ENCODE data around the gene CPED1. TPM values are rescaled to one million over a fixed set of nuclear protein-coding genes. Genes with fewer than 3 reads are reported as not detected.

Gene CPED1
- total RNA-seq, 3 donors from 2014 or later (not counting 1 experiment from before 2014, with no cell fraction given): 0.50 to 1.3 (median 0.96) TPM

GRCh38 chr7:120984406-120984805 lies 4.1 kb upstream of the CPED1 start:
- TF ChIP-seq CTCF (IDR thresholded peaks at IDR 0.05): no peak
- Histone ChIP-seq H3K9me3 (ENCODE audit: control insufficient read depth, insufficient read depth, low read length) (no peaks in the 10 kb centered on the region), H3K4me1 (ENCODE audit: control insufficient read depth, insufficient read depth, low read length) (peaks cover 13% of the 10 kb centered on the region), H3K27me3 (ENCODE audit: control insufficient read depth, insufficient read depth, low read length) (peaks cover 8% of the 10 kb centered on the region), H3K27ac (ENCODE audit: low read length) (no peak overlapping the region), H3K4me3 (ENCODE audit: low read length) (no peak overlapping the region), H3K36me3 (ENCODE audit: control insufficient read depth, insufficient read depth, low read length) (no peaks in the 10 kb centered on the region)
- Mint-ChIP-seq H3K36me3 (no peaks in the 10 kb centered on the region), H3K27ac (no peak overlapping the region), H3K4me1 (peaks cover 21 to 22% of the 10 kb centered on the region in 2 donors), H3K4me3 (no peak overlapping the region), H3K9me3 (no peaks in the 10 kb centered on the region), H3K27me3 (ENCODE audit: low read depth in 2 of 2) (peaks cover 25 to 32% of the 10 kb centered on the region in 2 donors)
- 84% methylated on average over 3 of the region's 3 CpGs for WGBS (ENCODE audit: insufficient coverage)
- ATAC-seq (no peak), DNase-seq (no peak)
- intact Hi-C loops (cut with micrococcal nuclease): loop anchor here (10.0 kb wide), 2 partner anchors 60 to 560 kb away; no protein-coding TSS in a partner anchor

- WGBS (ENCODE audit: insufficient coverage): 100% methylated on average over 1 of the region's 2 CpGs
- DNase-seq: no peak
- no peak overlapping the region for H3K4me3 ChIP-seq (ENCODE audit: low read length)
- no peak overlapping the region for H3K27ac ChIP-seq (ENCODE audit: low read length)
- Mint-ChIP-seq H3K9me3 (no peaks in the 10 kb centered on the region), H3K4me1 (peaks cover 22 to 26% of the 10 kb centered on the region in 2 donors), H3K27ac (no peak overlapping the region), H3K4me3 (no peak overlapping the region), H3K36me3 (no peaks in the 10 kb centered on the region), H3K27me3 (ENCODE audit: low read depth in 2 of 2) (peaks cover 31 to 40% of the 10 kb centered on the region in 2 donors)
- intact Hi-C loops (cut with micrococcal nuclease): loop anchor here (10.0 kb wide), 2 partner anchors 60 to 560 kb away; no protein-coding TSS in a partner anchor
- no peaks in the 10 kb centered on the region for H3K9me3 ChIP-seq (ENCODE audit: control insufficient read depth, insufficient read depth, low read length)
- no peak for TF ChIP-seq CTCF (IDR thresholded peaks at IDR 0.05)
- H3K36me3 ChIP-seq (ENCODE audit: control insufficient read depth, insufficient read depth, low read length): no peaks in the 10 kb centered on the region
- peaks cover 16% of the 10 kb centered on the region for H3K27me3 ChIP-seq (ENCODE audit: control insufficient read depth, insufficient read depth, low read length)
- H3K4me1 ChIP-seq (ENCODE audit: control insufficient read depth, insufficient read depth, low read length): peaks cover 13% of the 10 kb centered on the region
- no peak for ATAC-seq
These were observed 3.3 kb upstream of the CPED1 start for GRCh38 chr7:120985130-120985758.

GRCh38 chr7:120985839-120986238 lies 2.7 kb upstream of the CPED1 start:
- Mint-ChIP-seq H3K4me1 (peaks cover 22 to 26% of the 10 kb centered on the region in 2 donors), H3K4me3 (no peak overlapping the region), H3K27ac (no peak overlapping the region), H3K9me3 (no peaks in the 10 kb centered on the region), H3K27me3 (ENCODE audit: low read depth in 2 of 2) (peaks cover 31 to 40% of the 10 kb centered on the region in 2 donors), H3K36me3 (no peaks in the 10 kb centered on the region)
- Histone ChIP-seq H3K4me3 (ENCODE audit: low read length) (no peak overlapping the region), H3K9me3 (ENCODE audit: control insufficient read depth, insufficient read depth, low read length) (no peaks in the 10 kb centered on the region), H3K36me3 (ENCODE audit: control insufficient read depth, insufficient read depth, low read length) (no peaks in the 10 kb centered on the region), H3K27ac (ENCODE audit: low read length) (no peak overlapping the region), H3K4me1 (ENCODE audit: control insufficient read depth, insufficient read depth, low read length) (peaks cover 13% of the 10 kb centered on the region), H3K27me3 (ENCODE audit: control insufficient read depth, insufficient read depth, low read length) (peaks cover 20% of the 10 kb centered on the region)
- DNase-seq (no peak), ATAC-seq (no peak)
- WGBS (ENCODE audit: insufficient coverage): no CpG with 5 or more reads among the region's 2 CpGs
- no peak for TF ChIP-seq CTCF (IDR thresholded peaks at IDR 0.05)
- intact Hi-C loops (cut with micrococcal nuclease): loop anchor here (2.0 to 10.0 kb wide), 3 partner anchors 61 to 1009 kb away; no protein-coding TSS in a partner anchor

Data from natural killer cell (primary cell).